Gastrocnemius medialis (tissue), 4 donors: ENCODE results near the gene DPEP1. TPM values are rescaled to one million over a fixed set of nuclear protein-coding genes. Genes with fewer than 3 reads are reported as not detected.
"Not testable (repeated sequence)": the region's sequence is repeated elsewhere in the genome, so short reads cannot be mapped to it uniquely, and the experiment has no call there.

Experiments used
- ATAC-seq, 2 donors: fragments of 150-250 bp; one replicate each; pipeline ENCODE4 v1.9.1; 2016
- DNase-seq, 2 donors: peaks; one replicate each; pipeline ENCODE4 v3.0.0-alpha.2; 2019
- H3K27ac ChIP-seq, 4 donors: fragments of 200-600 bp; sonication (generic); 1 replicate in 1 of 4; 2 replicates in 3 of 4; pipeline ENCODE4 v1.5.1; 2016 to 2018; ENCODE audit warnings: mild to moderate bottlenecking in 2 of 4, moderate library complexity in 1 of 4
- H3K27me3 ChIP-seq, 3 donors: fragments of 200-600 bp; sonication (generic) in 2 of 3; 1 replicate in 1 of 3; 2 replicates in 2 of 3; pipeline versions ENCODE4 v1.5.1 to v1.6.0; 2016 to 2019; ENCODE audit warnings: mild to moderate bottlenecking in 1 of 3, moderate library complexity in 1 of 3
- H3K36me3 ChIP-seq, 2 donors: fragments of 200-600 bp; sonication (generic) in 1 of 2; one replicate each; pipeline ENCODE4 v1.5.1; 2017 to 2018
- H3K4me1 ChIP-seq, 2 donors: fragments of 200-600 bp; sonication (generic) in 1 of 2; one replicate each; pipeline ENCODE4 v1.5.1; 2016 to 2017; ENCODE audit warnings: mild to moderate bottlenecking in 2 of 2
- H3K4me3 ChIP-seq, 4 donors: fragments of 200-600 bp; sonication (generic) in 3 of 4; 1 replicate in 1 of 4; 2 replicates in 3 of 4; pipeline ENCODE4 v1.5.1; 2016 to 2019; ENCODE audit warnings: mild to moderate bottlenecking in 2 of 4
- H3K9me3 ChIP-seq, 3 donors: fragments of 200-600 bp; sonication (generic) in 2 of 3; 1 replicate in 1 of 3; 2 replicates in 2 of 3; pipeline ENCODE4 v1.5.1; 2016 to 2019
- POLR2A ChIP-seq, 2 donors: fragments of 450-650 bp; IDR thresholded peaks; one replicate each; pipeline ENCODE4 v1.6.1; 2017; ENCODE audit warnings: antibody characterized with exemption in 2 of 2, mild to moderate bottlenecking in 2 of 2, moderate library complexity in 2 of 2
- in situ Hi-C, 4 donors: fragments of 200-750 bp; cut with MboI; loops; one replicate each; pipeline versions ENCODE4 v1.15.0 to v1.8.0; 2017; ENCODE audit warnings: low sequenced_read_pairs in 4 of 4
- intact Hi-C: fragments of 100-400 bp; cut with DNase I; formaldehyde crosslinking; loops from one replicate; pipeline ENCODE4 v1.15.1; 2023; ENCODE audit warnings: low total_unique reads
- total RNA-seq, 4 donors: library from RNA; depleted of rRNA; stranded (reverse); fragments of >200 nt; gene quantifications; one replicate each; pipeline versions ENCODE4 v1.1.0 to v1.2.3, GENCODE V29; 2016
- TF ChIP-seq, protein P1 (sequence below), 5 experiments: fragments of 450-650 bp in 3 of 5; fragments of 200-600 bp in 2 of 5; sonication (generic) in 2 of 5; IDR thresholded peaks in 4 of 5; conservative IDR thresholded peaks in 1 of 5; 1 replicate in 4 of 5; 2 replicates in 1 of 5; pipeline ENCODE4 v1.5.1; 2016 to 2019; ENCODE audit warnings: antibody characterized with exemption in 5 of 5, mild to moderate bottlenecking in 3 of 5, moderate library complexity in 3 of 5

Gene DPEP1
- total RNA-seq, 4 donors from 2014 or later, result not detected

DNA sequence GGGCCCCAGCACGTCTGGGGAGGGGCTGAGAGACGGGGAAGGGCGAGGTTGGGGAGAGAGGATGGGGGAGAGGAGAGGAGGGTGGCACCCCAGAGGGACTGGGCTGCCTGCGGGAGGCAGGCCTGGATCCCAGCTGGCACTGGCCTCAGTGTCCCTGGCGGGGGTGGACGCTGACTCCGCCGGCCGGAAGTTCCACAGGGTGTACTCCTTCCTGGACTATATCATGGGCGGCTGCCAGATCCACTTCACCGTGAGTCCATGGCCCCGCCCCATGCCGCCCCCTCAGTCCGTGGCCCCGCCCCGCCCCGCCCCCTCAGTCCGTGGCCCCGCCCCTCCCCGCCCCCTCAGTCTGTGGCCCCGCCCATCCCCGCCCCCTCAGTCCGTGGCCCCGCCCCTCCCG, 26.6 kb upstream of the DPEP1 start:
- Histone ChIP-seq H3K27ac (no peak overlapping the region), H3K4me3 (no peak overlapping the region), H3K9me3 (no peaks in the 10 kb centered on the region), H3K27me3 (no peaks in the 10 kb centered on the region), H3K4me1 (no peaks in the 10 kb centered on the region), H3K36me3 (no peaks in the 10 kb centered on the region)
- no peak for DNase-seq
- ATAC-seq, result no peak
- intact Hi-C loops, result no loop called here
- in situ Hi-C loops, result no loop called here
- no peak for TF ChIP-seq POLR2A (IDR thresholded peaks at IDR 0.05)
- TF ChIP-seq, protein P1, sequence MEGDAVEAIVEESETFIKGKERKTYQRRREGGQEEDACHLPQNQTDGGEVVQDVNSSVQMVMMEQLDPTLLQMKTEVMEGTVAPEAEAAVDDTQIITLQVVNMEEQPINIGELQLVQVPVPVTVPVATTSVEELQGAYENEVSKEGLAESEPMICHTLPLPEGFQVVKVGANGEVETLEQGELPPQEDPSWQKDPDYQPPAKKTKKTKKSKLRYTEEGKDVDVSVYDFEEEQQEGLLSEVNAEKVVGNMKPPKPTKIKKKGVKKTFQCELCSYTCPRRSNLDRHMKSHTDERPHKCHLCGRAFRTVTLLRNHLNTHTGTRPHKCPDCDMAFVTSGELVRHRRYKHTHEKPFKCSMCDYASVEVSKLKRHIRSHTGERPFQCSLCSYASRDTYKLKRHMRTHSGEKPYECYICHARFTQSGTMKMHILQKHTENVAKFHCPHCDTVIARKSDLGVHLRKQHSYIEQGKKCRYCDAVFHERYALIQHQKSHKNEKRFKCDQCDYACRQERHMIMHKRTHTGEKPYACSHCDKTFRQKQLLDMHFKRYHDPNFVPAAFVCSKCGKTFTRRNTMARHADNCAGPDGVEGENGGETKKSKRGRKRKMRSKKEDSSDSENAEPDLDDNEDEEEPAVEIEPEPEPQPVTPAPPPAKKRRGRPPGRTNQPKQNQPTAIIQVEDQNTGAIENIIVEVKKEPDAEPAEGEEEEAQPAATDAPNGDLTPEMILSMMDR (IDR thresholded peaks at IDR 0.05 in 4 of 5, conservative IDR thresholded peaks at IDR 0.05 in 1 of 5), result no peak

DNA sequence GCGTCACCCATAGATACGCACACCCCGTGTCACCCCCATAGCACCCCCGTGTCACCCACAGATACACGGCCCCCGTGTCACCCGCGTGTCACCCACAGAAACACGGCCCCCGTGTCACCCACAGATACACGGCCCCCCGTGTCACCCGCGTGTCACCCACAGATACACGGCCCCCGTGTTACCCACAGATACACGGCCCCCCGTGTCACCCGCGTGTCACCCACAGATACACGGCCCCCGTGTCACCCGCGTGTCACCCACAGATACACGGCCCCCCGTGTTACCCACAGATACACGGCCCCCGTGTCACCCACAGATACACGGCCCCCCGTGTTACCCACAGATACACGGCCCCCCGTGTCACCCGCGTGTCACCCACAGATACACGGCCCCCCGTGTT, 25.8 kb upstream of the DPEP1 start:
- H3K27ac ChIP-seq, H3K4me1 ChIP-seq, H3K36me3 ChIP-seq, H3K9me3 ChIP-seq, H3K4me3 ChIP-seq, H3K27me3 ChIP-seq, DNase-seq, ATAC-seq, in situ Hi-C loops, intact Hi-C loops: not testable (repeated sequence)

DNA sequence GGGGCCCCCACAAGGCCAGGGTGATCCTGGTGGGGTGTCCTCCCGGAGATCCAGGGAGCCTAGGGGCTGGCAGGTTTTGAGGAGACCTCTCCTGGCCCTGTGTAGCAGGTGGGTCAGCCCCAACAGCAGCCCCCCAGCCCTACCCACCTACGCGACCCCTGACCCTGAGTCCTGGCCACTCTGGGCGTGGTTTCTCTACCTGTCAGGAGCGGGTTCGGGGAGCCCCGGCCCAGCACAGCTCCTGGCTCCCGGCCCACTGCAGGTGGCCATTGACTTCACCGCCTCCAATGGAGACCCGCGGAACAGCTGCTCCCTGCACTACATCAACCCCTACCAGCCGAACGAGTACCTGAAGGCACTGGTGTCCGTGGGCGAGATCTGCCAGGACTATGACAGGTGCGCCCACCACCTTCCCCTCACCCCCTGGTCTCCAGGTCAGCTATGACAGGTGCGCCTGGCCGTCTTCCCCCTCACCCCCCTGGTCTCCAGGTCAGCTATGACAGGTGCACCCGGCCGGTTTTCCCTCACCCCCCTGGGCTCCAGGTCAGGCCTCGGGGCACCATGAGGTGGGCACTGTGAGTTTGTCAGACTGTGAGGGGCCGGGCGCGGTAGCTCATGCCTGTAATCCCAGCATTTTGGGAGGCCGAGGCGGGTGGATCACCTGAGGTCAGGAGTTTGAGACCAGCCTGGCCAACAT, 24.9 kb upstream of the DPEP1 start:
- no peak overlapping the region for H3K4me3 ChIP-seq
- no peaks in the 10 kb centered on the region for H3K36me3 ChIP-seq
- intact Hi-C loops, result no loop called here
- no peak overlapping the region for H3K27ac ChIP-seq
- H3K9me3 ChIP-seq, result no peaks in the 10 kb centered on the region
- no peak for DNase-seq
- no peaks in the 10 kb centered on the region for H3K4me1 ChIP-seq
- TF ChIP-seq POLR2A (IDR thresholded peaks at IDR 0.05), result no peak
- TF ChIP-seq, protein P1 (IDR thresholded peaks at IDR 0.05 in 4 of 5, conservative IDR thresholded peaks at IDR 0.05 in 1 of 5), result no peak
- in situ Hi-C loops, result no loop called here
- ATAC-seq, result no peak
- no peaks in the 10 kb centered on the region for H3K27me3 ChIP-seq

DNA sequence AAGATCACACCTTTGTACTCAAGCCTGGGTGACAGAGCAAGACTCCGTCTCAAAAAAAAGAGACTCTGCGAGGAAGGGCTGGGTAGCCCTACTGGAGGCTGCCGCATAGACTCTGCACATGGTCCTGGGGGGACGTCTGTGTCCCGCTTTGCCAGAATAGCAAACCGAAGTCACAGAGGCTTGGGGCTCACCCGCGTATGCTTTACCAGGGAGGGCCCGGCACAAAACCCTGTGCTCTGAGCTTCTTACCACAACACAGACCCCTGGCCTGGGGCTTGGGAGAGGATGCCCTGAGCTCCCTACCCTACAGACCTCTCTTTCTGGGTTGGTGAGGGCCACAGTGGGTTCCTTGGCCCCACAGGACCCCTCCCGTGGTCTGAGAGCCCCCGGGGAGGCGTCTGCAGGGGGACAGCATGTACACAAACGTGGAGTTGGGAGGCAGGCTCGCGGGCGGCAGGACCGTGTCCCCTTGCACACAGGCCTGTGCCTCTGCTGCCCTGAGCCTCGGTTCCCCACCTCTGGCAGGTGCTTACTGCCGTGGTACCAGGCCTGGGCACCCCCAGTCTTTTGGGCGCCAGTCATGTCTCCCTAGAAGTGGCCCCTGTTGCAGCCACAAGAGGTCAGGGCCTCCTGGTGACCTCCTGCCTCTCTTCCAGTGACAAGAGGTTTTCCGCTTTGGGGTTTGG, 24.1 kb upstream of the DPEP1 start:
- no peaks in the 10 kb centered on the region for H3K4me1 ChIP-seq
- ATAC-seq, result no peak
- intact Hi-C loops, result no loop called here
- no peaks in the 10 kb centered on the region for H3K27me3 ChIP-seq
- in situ Hi-C loops, result no loop called here
- no peak overlapping the region for H3K4me3 ChIP-seq
- TF ChIP-seq, protein P1 (IDR thresholded peaks at IDR 0.05 in 4 of 5, conservative IDR thresholded peaks at IDR 0.05 in 1 of 5), result no peak
- no peak for TF ChIP-seq POLR2A (IDR thresholded peaks at IDR 0.05)
- DNase-seq, result no peak
- H3K36me3 ChIP-seq, result no peaks in the 10 kb centered on the region
- no peaks in the 10 kb centered on the region for H3K9me3 ChIP-seq
- no peak overlapping the region for H3K27ac ChIP-seq

DNA sequence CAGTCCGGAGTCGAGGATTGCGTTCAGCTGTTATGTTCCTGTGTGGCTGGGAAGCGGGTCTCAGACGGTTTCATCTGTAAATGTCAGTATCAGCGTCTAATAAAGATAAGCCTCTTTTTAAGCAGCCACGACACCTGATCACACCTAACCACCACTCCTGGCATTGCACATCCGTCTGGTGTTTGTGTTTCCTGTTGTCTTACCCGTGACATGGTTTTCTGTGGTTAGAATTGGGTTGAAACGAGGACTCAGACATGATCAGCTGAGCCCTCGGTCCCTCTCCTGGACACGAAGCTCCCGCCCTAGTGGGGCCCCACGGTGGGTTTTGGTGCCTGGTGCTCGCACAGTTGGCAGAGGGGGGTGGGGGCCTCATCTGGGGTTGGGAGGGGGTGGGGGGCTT, 19.6 kb upstream of the DPEP1 start:
- Histone ChIP-seq H3K27me3 (no peaks in the 10 kb centered on the region), H3K9me3 (no peaks in the 10 kb centered on the region), H3K27ac (no peak overlapping the region), H3K4me3 (no peak overlapping the region), H3K36me3 (no peaks in the 10 kb centered on the region), H3K4me1 (no peaks in the 10 kb centered on the region)
- no peak for ATAC-seq
- no peak for DNase-seq
- intact Hi-C loops, result no loop called here
- no peak for TF ChIP-seq POLR2A (IDR thresholded peaks at IDR 0.05)
- TF ChIP-seq, protein P1 (IDR thresholded peaks at IDR 0.05 in 4 of 5, conservative IDR thresholded peaks at IDR 0.05 in 1 of 5), result no peak
- in situ Hi-C loops, result no loop called here
